GM19452 (cell line): ENCODE data around the gene ICA1.
"Not testable (repeated sequence)": the region's sequence is repeated elsewhere in the genome, so short reads cannot be mapped to it uniquely, and the experiment has no call there.

ENCODE experiments used
- ATAC-seq: cut with Tn5 transposase; IDR thresholded peaks from one replicate; pipeline ENCODE4 v1.9.1; 2021; ENCODE audit not compliant: unreplicated experiment

Gene ICA1

GRCh38 chr7:8263048-8263447, 1.1 kb upstream of the ICA1 start:
- ATAC-seq, result no peak

GRCh38 chr7:8260871-8261694, 884 bp downstream of the ICA1 start:
- ATAC-seq, result peak; percentile 42

GRCh38 chr7:8259586-8260222, 2.3 kb downstream of the ICA1 start:
- no peak for ATAC-seq

- ATAC-seq, result no peak
These were observed 3.2 kb downstream of the ICA1 start for GRCh38 chr7:8258734-8259133.

GRCh38 chr7:8258166-8258565, 3.8 kb downstream of the ICA1 start:
- ATAC-seq, result no peak

- ATAC-seq, result no peak
These were observed 6.0 kb downstream of the ICA1 start for GRCh38 chr7:8255680-8256655.

GRCh38 chr7:8254667-8255066, 7.3 kb downstream of the ICA1 start:
- ATAC-seq, result no peak

- ATAC-seq, result no peak
These were observed 7.8 kb downstream of the ICA1 start for GRCh38 chr7:8254215-8254614.

- no peak for ATAC-seq
These were observed 10.8 kb downstream of the ICA1 start for GRCh38 chr7:8251195-8251594.

GRCh38 chr7:8250547-8250946, 11.4 kb downstream of the ICA1 start:
- ATAC-seq, result no peak

GRCh38 chr7:8249121-8249520, 12.8 kb downstream of the ICA1 start:
- no peak for ATAC-seq

- no peak for ATAC-seq
These were observed 15.9 kb downstream of the ICA1 start for GRCh38 chr7:8246020-8246419.

GRCh38 chr7:8245032-8245431, 16.9 kb downstream of the ICA1 start:
- not testable (repeated sequence) for ATAC-seq

GRCh38 chr7:8243059-8243458, 18.9 kb downstream of the ICA1 start:
- ATAC-seq, result not testable (repeated sequence)

GRCh38 chr7:8239702-8240362, 22.1 kb downstream of the ICA1 start:
- not testable (repeated sequence) for ATAC-seq

GRCh38 chr7:8236780-8237407, 25.1 kb downstream of the ICA1 start:
- no peak for ATAC-seq

- no peak for ATAC-seq
These were observed 28.7 kb downstream of the ICA1 start for GRCh38 chr7:8232999-8233847.

- no peak for ATAC-seq
These were observed 32.0 kb downstream of the ICA1 start for GRCh38 chr7:8229927-8230326.
